H1 (cell line): ENCODE measurements around the gene MGAT5. TPM values are rescaled to one million over a fixed set of nuclear protein-coding genes. Genes with fewer than 3 reads are reported as not detected.

Source experiments
- CTCF ChIA-PET: fragments of 300-600 bp; sonication (Branson Sonifier 250); formaldehyde crosslinking; loops from one replicate; lab custom pipeline; 2021; ENCODE audit not compliant: partially characterized antibody; lab: Charles Lee
- POLR2A ChIA-PET: fragments of 300-600 bp; sonication (Branson Sonifier 250); formaldehyde crosslinking; loops from one replicate; lab custom pipeline; 2021; ENCODE audit warnings: inconsistent platforms; ENCODE audit not compliant: partially characterized antibody; lab: Charles Lee
- DNase-seq, 2 experiments: peaks; one replicate each; pipeline versions ENCODE4 v3.0.0 to v3.0.0-alpha.2; 2010 to 2022; ENCODE audit warnings: low spot score in 2 of 2, low read depth in 1 of 2, mixed read lengths in 1 of 2
- FAIRE-seq: peaks from 2 replicates; lab custom pipeline; 2011; peaks lifted over from hg19 to GRCh38; lab: Jason Lieb, UNC
- H2AFZ ChIP-seq: 2 replicates; pipeline ENCODE4 v1.8.1; 2012; ENCODE audit warnings: low read length, inconsistent platforms
- H2AK5ac ChIP-seq: 2 replicates; pipeline ENCODE4 v1.6.1; 2013; ENCODE audit warnings: low read depth, low read length
- H2BK120ac ChIP-seq: replicated peaks from 2 replicates; pipeline ENCODE3; 2013; ENCODE audit warnings: low read depth, low read length, inconsistent platforms
- H2BK12ac ChIP-seq: 2 replicates; pipeline ENCODE4 v1.6.1; 2013; ENCODE audit warnings: low read depth, low read length
- H2BK15ac ChIP-seq: 2 replicates; pipeline ENCODE4 v1.6.1; 2013; ENCODE audit warnings: low read length
- H2BK20ac ChIP-seq: 2 replicates; pipeline ENCODE4 v1.6.1; 2013; ENCODE audit warnings: low read length
- H2BK5ac ChIP-seq: 2 replicates; pipeline ENCODE4 v1.6.1; 2013; ENCODE audit warnings: low read depth, low read length
- H3K14ac ChIP-seq: 2 replicates; pipeline ENCODE4 v1.6.1; 2013; ENCODE audit warnings: inconsistent platforms; ENCODE audit not compliant: insufficient read length
- H3K18ac ChIP-seq: 2 replicates; pipeline ENCODE4 v1.6.1; 2013; ENCODE audit warnings: low read length; ENCODE audit errors: extremely low read depth
- H3K23ac ChIP-seq: 2 replicates; pipeline ENCODE4 v1.6.1; 2013; ENCODE audit warnings: inconsistent platforms; ENCODE audit not compliant: insufficient read length
- H3K23me2 ChIP-seq: 2 replicates; pipeline ENCODE4 v1.6.1; 2013; ENCODE audit warnings: low read depth, low read length
- H3K27ac ChIP-seq: 2 replicates; pipeline ENCODE4 v1.6.1; 2011; ENCODE audit warnings: low read depth, low read length, inconsistent platforms
- H3K27me3 ChIP-seq, 4 experiments: replicated peaks in 1 of 4; 1 replicate in 1 of 4; 2 replicates in 3 of 4; pipeline versions ENCODE4 v1.6.1 to v1.8.1; 2011 to 2013; ENCODE audit warnings: low read length in 3 of 4, mild to moderate bottlenecking in 3 of 4, inconsistent platforms in 2 of 4, mixed read lengths in 2 of 4, moderate library complexity in 1 of 4; ENCODE audit not compliant: control insufficient read depth in 3 of 4, insufficient read depth in 3 of 4; ENCODE audit errors: extremely low read depth in 1 of 4
- H3K36me3 ChIP-seq, 4 experiments: 2 replicates each; pipeline versions ENCODE4 v1.6.1 to v1.8.1; 2011 to 2013; ENCODE audit warnings: mild to moderate bottlenecking in 4 of 4, low read length in 3 of 4, moderate library complexity in 2 of 4, control low read depth in 1 of 4, inconsistent platforms in 1 of 4; ENCODE audit not compliant: insufficient read depth in 4 of 4, control insufficient read depth in 2 of 4
- H3K4ac ChIP-seq: replicated peaks from 2 replicates; pipeline ENCODE3; 2013; ENCODE audit warnings: low read length, low read depth, mixed read lengths, inconsistent platforms; ENCODE audit not compliant: insufficient read length
- H3K4me1 ChIP-seq, 4 experiments: replicated peaks in 1 of 4; 1 replicate in 1 of 4; 2 replicates in 3 of 4; pipeline versions ENCODE4 v1.6.1 to v1.8.1; 2011 to 2013; ENCODE audit warnings: low read length in 3 of 4, inconsistent platforms in 2 of 4, mixed read lengths in 1 of 4; ENCODE audit not compliant: insufficient read depth in 4 of 4, control insufficient read depth in 3 of 4
- H3K4me2 ChIP-seq, 2 experiments: 2 replicates each; pipeline versions ENCODE4 v1.6.1 to v1.8.1; 2011 to 2013; ENCODE audit warnings: low read depth in 2 of 2, low read length in 2 of 2, control low read depth in 1 of 2, inconsistent platforms in 1 of 2, mild to moderate bottlenecking in 1 of 2; ENCODE audit not compliant: insufficient read depth in 1 of 2
- H3K4me3 ChIP-seq, 4 experiments: fragments of 200-600, 300-600 bp in 1 of 4; sonication (generic), shearing (Covaris generic), sonication (Bioruptor Twin) in 1 of 4; 2 replicates each; pipeline versions ENCODE4 v1.5.1 to v1.8.1; 2011 to 2016; ENCODE audit warnings: low read length in 4 of 4, low read depth in 3 of 4, control low read depth in 2 of 4, inconsistent platforms in 2 of 4, mild to moderate bottlenecking in 2 of 4, mixed read lengths in 1 of 4, moderate library complexity in 1 of 4; ENCODE audit not compliant: insufficient read depth in 2 of 4; ENCODE audit errors: extremely low read depth in 1 of 4
- H3K56ac ChIP-seq: replicated peaks from 2 replicates; pipeline ENCODE3; 2013; ENCODE audit warnings: low read depth, mild to moderate bottlenecking, mixed read lengths, low read length, inconsistent platforms; ENCODE audit not compliant: insufficient read length
- H3K79me1 ChIP-seq: 2 replicates; pipeline ENCODE4 v1.6.1; 2013; ENCODE audit warnings: low read depth, low read length, control low read depth
- H3K79me2 ChIP-seq, 2 experiments: 2 replicates each; pipeline versions ENCODE4 v1.6.1 to v1.8.1; 2012 to 2013; ENCODE audit warnings: low read length in 2 of 2, mild to moderate bottlenecking in 2 of 2, inconsistent platforms in 1 of 2; ENCODE audit not compliant: insufficient read depth in 2 of 2, control insufficient read depth in 1 of 2
- H3K9ac ChIP-seq, 4 experiments: replicated peaks in 1 of 4; 1 replicate in 1 of 4; 2 replicates in 3 of 4; pipeline versions ENCODE4 v1.6.1 to v1.8.1; 2011 to 2013; ENCODE audit warnings: low read depth in 3 of 4, low read length in 3 of 4, control low read depth in 2 of 4, mild to moderate bottlenecking in 2 of 4, moderate library complexity in 2 of 4, inconsistent platforms in 1 of 4; ENCODE audit errors: extremely low read depth in 1 of 4
- H3K9me3 ChIP-seq, 2 experiments: 2 replicates each; pipeline versions ENCODE4 v1.6.1 to v1.8.1; 2012 to 2013; ENCODE audit warnings: mild to moderate bottlenecking in 2 of 2, moderate library complexity in 2 of 2, control low read depth in 1 of 2, inconsistent platforms in 1 of 2, low read depth in 1 of 2, low read length in 1 of 2, mixed read lengths in 1 of 2; ENCODE audit not compliant: insufficient read depth in 2 of 2
- H4K20me1 ChIP-seq, 2 experiments: replicated peaks in 1 of 2; 2 replicates each; pipeline versions ENCODE3 to v1.8.1; 2011 to 2013; ENCODE audit warnings: inconsistent platforms in 2 of 2, low read length in 2 of 2, mild to moderate bottlenecking in 1 of 2; ENCODE audit not compliant: insufficient read depth in 2 of 2, control insufficient read depth in 1 of 2
- H4K5ac ChIP-seq: 2 replicates; pipeline ENCODE4 v1.6.1; 2013; ENCODE audit warnings: low read length, low read depth, mixed read lengths, inconsistent platforms; ENCODE audit not compliant: insufficient read length
- H4K8ac ChIP-seq: 2 replicates; pipeline ENCODE4 v1.8.0; 2013; ENCODE audit warnings: mild to moderate bottlenecking, moderate library complexity, low read length, inconsistent platforms; ENCODE audit not compliant: insufficient read depth; ENCODE audit errors: extremely low read depth
- H4K91ac ChIP-seq: replicated peaks from 2 replicates; pipeline ENCODE3; 2013; ENCODE audit warnings: low read length, mixed read lengths, inconsistent platforms; ENCODE audit not compliant: insufficient read length
- HDAC6 ChIP-seq: IDR thresholded peaks from one replicate; pipeline ENCODE4 v1.7.1; 2012; ENCODE audit warnings: low read depth, mild to moderate bottlenecking, inconsistent platforms, low read length, moderate library complexity
- PHF8 ChIP-seq: fragments of 200-600 bp; sonication (generic); conservative IDR thresholded peaks from 2 replicates; pipeline ENCODE4 v1.7.1; 2012; ENCODE audit warnings: low read depth, mild to moderate bottlenecking, inconsistent platforms, low read length, moderate library complexity
- SIN3A ChIP-seq, 2 experiments: IDR thresholded peaks in 1 of 2; conservative IDR thresholded peaks in 1 of 2; 2 replicates each; pipeline ENCODE4 v1.6.1; 2011 to 2012; ENCODE audit warnings: low read length in 2 of 2, improper control_type of control experiment in 1 of 2, low read depth in 1 of 2, mild to moderate bottlenecking in 1 of 2
- TEAD4 ChIP-seq: IDR thresholded peaks from 2 replicates; pipeline ENCODE4 v1.6.1; 2012; ENCODE audit warnings: low read depth, low read length, inconsistent platforms, mixed read lengths
- USF2 ChIP-seq: IDR thresholded peaks from 2 replicates; pipeline ENCODE4 v1.6.1; 2011; ENCODE audit warnings: low read length, improper control_type of control experiment
- WGBS, 2 experiments: shearing (Covaris generic) in 1 of 2; methylation state at CpG; one replicate each; pipeline versions ENCODE4 v1.1.6 to v1.1.7; 2013 to 2015; ENCODE audit warnings: low lambda C conversion rate in 2 of 2, mixed read lengths in 2 of 2, inconsistent platforms in 1 of 2, low coverage in 1 of 2, missing lambda C conversion rate in 1 of 2; ENCODE audit not compliant: insufficient replicate concordance in 2 of 2, insufficient coverage in 1 of 2, insufficient read length in 1 of 2; ENCODE audit errors: extremely low coverage in 1 of 2, missing lambda C conversion rate in 1 of 2; 5-methylcytosine and 5-hydroxymethylcytosine counted together
- polyA plus RNA-seq, 7 experiments: library from polyadenylated mRNA; depleted of rRNA in 3 of 7; stranded (reverse) in 5 of 7; unstranded in 2 of 7; fragments of >200 nt in 5 of 7; fragments of 200-250 nt in 2 of 7; gene quantifications; 1 replicate in 5 of 7; 2 replicates in 1 of 7; 4 replicates in 1 of 7; pipeline versions ENCODE4 v1.2.1 to v1.2.3, GENCODE V29; 2011 to 2013; ENCODE audit warnings: missing spikeins in 2 of 7, mixed read lengths in 2 of 7
- total RNA-seq: library from RNA; stranded (reverse); fragmentation: NEBNext Ultra II Directional; extraction: Animal tissue kit (Norgen Biotek cat#: 25700); gene quantifications from 2 replicates; pipeline ENCODE4 v1.2.1, GENCODE V29; 2021
- TF ChIP-seq, protein P1 (sequence below): IDR thresholded peaks from 2 replicates; pipeline ENCODE4 v1.6.1; 2012; ENCODE audit warnings: low read length, inconsistent platforms

Gene MGAT5
- total and polyA plus RNA-seq, 2 of the 8 experiments (the other 6 are each of a cell fraction or from before 2014, with no cell fraction given) = 11.2 to 49.2 TPM

GRCh38 chr2:134217924-134218323, 35.9 kb upstream of the MGAT5 start:
- Histone ChIP-seq H2AFZ (no peak overlapping the region), H2BK15ac (no peak overlapping the region), H2BK120ac (no peak overlapping the region), H3K4ac (no peak overlapping the region), H2AK5ac (no peak overlapping the region), H4K5ac (no peak overlapping the region), H3K18ac (no peak overlapping the region), H2BK5ac (no peak overlapping the region), H3K27ac (no peak overlapping the region), H3K9me3 (no peaks in the 10 kb centered on the region), H4K91ac (no peak overlapping the region), H3K56ac (no peak overlapping the region), H3K27me3 (no peaks in the 10 kb centered on the region), H3K79me1 (peaks cover 9% of the 10 kb centered on the region), H3K4me2 (no peak overlapping the region), H3K23ac (no peak overlapping the region), H3K9ac (no peak overlapping the region), H4K8ac (no peak overlapping the region), H2BK20ac (no peak overlapping the region), H3K23me2 (0 out of 2 replicates have a peak, but pooled peaks cover 3% of the 10 kb centered on the region), H3K4me3 (no peak overlapping the region), H4K20me1 (peaks cover 2 to 4% of the 10 kb centered on the region in 2 experiments), H3K4me1 (peaks cover 7 to 13% (median 11%) of the 10 kb centered on the region in 4 experiments; a peak in 5 of 7 replicates), H3K14ac (no peak overlapping the region), H2BK12ac (no peak overlapping the region), H3K36me3 (no peaks in the 10 kb centered on the region), H3K79me2 (peaks cover 0 to 73% of the 10 kb centered on the region in 2 experiments; a peak in 3 of 4 replicates)
- CTCF ChIA-PET = interaction anchor here (1.1 kb wide), 1 partner anchor 10 kb away, joined by 3 read pairs; no protein-coding TSS in a partner anchor
- DNase-seq (no peak), FAIRE-seq (no peak)
- POLR2A ChIA-PET = no interaction called here
- TF ChIP-seq, protein P1, sequence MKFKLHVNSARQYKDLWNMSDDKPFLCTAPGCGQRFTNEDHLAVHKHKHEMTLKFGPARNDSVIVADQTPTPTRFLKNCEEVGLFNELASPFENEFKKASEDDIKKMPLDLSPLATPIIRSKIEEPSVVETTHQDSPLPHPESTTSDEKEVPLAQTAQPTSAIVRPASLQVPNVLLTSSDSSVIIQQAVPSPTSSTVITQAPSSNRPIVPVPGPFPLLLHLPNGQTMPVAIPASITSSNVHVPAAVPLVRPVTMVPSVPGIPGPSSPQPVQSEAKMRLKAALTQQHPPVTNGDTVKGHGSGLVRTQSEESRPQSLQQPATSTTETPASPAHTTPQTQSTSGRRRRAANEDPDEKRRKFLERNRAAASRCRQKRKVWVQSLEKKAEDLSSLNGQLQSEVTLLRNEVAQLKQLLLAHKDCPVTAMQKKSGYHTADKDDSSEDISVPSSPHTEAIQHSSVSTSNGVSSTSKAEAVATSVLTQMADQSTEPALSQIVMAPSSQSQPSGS = no peak
- TF ChIP-seq TEAD4 = no peak
- TF ChIP-seq PHF8 = no peak
- TF ChIP-seq SIN3A (conservative IDR thresholded peaks at IDR 0.05 in 1 of 2, IDR thresholded peaks at IDR 0.05 in 1 of 2; ENCODE audit: low read depth in 1 of 2, low read length in 2 of 2) = no peak
- no peak for TF ChIP-seq USF2
- no peak for TF ChIP-seq HDAC6
- WGBS, 2 experiments = 91% methylated on average over 1 of the region's 1 CpG; no CpG with 5 or more reads in 1 of the 2 experiments
